Measurements from ENCODE around the gene CRX.
A peak's percentile ranks its signal among the peaks of the same experiment; 100 is the strongest.
"Not testable (repeated sequence)": the region's sequence is repeated elsewhere in the genome, so short reads cannot be mapped to it uniquely, and the experiment has no call there.

CRX gene

DNA sequence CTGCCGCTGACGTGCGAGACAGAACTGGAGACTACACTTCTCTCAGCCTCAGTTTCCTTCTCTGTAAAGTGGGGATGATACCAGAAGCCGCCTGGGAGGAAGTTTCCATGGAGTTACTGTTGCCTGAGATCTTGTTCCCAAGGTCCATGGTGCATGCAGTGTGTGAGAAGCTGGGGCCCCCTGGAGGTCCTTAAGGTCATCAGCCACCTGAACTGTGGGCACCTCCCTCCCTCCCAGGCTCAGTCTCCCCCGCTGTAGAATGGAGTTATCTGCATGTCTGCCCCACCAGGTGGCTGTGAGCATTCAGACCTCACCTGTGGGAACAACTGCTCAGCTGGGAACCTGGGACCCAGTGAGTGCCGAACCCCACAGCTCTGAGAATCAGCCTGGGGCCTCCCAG lies 2.7 kb downstream of the CRX start:
- no peak overlapping the region for H3K27ac Mint-ChIP-seq
- no peaks in the 10 kb centered on the region for H3K9me3 Mint-ChIP-seq (ENCODE audit: low read depth)
- H3K27me3 Mint-ChIP-seq: peaks cover 15% of the 10 kb centered on the region
- no peaks in the 10 kb centered on the region for H3K36me3 Mint-ChIP-seq
- H3K4me3 Mint-ChIP-seq: no peak overlapping the region
- peaks cover 5% of the 10 kb centered on the region for H3K4me1 Mint-ChIP-seq (ENCODE audit: low read depth)

DNA sequence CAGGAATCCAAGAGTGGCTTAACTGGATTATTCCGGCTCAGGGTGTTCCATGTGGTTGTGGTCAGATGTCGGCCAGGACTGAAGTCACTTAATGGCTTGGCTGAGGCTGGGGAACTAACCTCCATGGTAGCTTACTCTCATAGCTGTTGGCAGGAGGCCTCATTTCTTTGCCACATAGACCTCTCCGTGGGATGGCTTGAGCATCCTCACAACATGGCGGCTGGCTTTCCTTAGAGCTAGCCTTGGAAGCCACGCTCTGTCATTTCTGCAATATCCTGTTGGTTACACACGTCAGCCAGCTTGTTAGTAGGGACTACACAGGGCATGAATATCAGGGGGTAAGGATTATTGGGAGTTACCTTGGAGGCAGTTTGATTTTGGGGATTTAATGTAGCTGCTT lies 5.1 kb downstream of the CRX start:
- Mint-ChIP-seq H3K4me3 (no peak overlapping the region), H3K4me1 (ENCODE audit: low read depth) (no peaks in the 10 kb centered on the region), H3K36me3 (no peaks in the 10 kb centered on the region), H3K9me3 (ENCODE audit: low read depth) (no peaks in the 10 kb centered on the region), H3K27me3 (peaks cover 3% of the 10 kb centered on the region), H3K27ac (no peak overlapping the region)

DNA sequence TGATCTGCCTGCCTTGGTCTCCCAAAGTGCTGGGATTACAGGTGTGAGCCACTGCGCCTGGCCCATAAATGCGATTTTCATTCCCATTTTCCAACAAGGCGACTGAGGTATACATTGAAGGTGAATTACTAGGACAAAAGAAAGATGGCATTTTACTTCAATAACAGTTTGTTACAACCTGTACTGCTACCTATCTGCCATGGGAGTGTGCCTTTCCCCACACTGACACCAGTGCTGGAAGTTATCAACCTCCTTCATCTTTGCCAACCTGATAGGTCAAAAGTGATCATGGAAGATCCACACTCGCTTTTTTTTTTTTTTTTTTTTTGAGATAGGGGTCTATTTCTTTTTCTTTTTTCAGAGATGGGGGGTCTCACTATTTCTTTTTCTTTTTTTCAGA lies 11.0 kb downstream of the CRX start:
- no peak overlapping the region for H3K27ac Mint-ChIP-seq
- H3K36me3 Mint-ChIP-seq: no peaks in the 10 kb centered on the region
- H3K9me3 Mint-ChIP-seq (ENCODE audit: low read depth): no peaks in the 10 kb centered on the region
- no peaks in the 10 kb centered on the region for H3K27me3 Mint-ChIP-seq
- no peak overlapping the region for H3K4me3 Mint-ChIP-seq
- H3K4me1 Mint-ChIP-seq (ENCODE audit: low read depth): no peaks in the 10 kb centered on the region

GRCh38 chr19:47836038-47836437 lies 14.3 kb downstream of the CRX start:
- H3K27ac Mint-ChIP-seq: no peak overlapping the region
- no peaks in the 10 kb centered on the region for H3K27me3 Mint-ChIP-seq
- H3K4me3 Mint-ChIP-seq: no peak overlapping the region
- no peaks in the 10 kb centered on the region for H3K36me3 Mint-ChIP-seq
- no peaks in the 10 kb centered on the region for H3K4me1 Mint-ChIP-seq (ENCODE audit: low read depth)
- no peaks in the 10 kb centered on the region for H3K9me3 Mint-ChIP-seq (ENCODE audit: low read depth)

GRCh38 chr19:47839411-47839810 lies 17.7 kb downstream of the CRX start:
- no peak overlapping the region for H3K27ac Mint-ChIP-seq
- H3K4me3 Mint-ChIP-seq: no peak overlapping the region
- no peaks in the 10 kb centered on the region for H3K4me1 Mint-ChIP-seq (ENCODE audit: low read depth)
- no peaks in the 10 kb centered on the region for H3K36me3 Mint-ChIP-seq
- H3K9me3 Mint-ChIP-seq (ENCODE audit: low read depth): no peaks in the 10 kb centered on the region
- H3K27me3 Mint-ChIP-seq: peaks cover 6% of the 10 kb centered on the region

DNA sequence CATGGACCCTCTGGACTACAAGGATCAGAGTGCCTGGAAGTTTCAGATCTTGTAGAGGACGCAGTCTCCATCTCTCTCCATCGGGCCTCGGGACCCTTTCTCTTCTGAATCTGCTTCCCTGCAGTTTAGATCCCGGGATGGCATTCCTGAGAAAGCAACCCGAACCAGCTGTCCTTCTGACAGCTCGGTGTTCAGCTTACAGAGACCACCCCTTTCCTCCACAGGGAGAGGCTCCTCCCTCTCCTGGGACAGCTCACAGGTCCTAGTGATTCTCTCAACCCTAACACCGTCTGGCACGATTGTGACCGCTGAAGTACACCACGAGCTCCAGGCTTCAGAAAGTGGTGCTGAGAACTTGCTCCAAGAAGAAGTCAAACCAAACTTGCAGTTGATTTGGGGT lies 18.2 kb downstream of the CRX start:
- no peaks in the 10 kb centered on the region for H3K9me3 Mint-ChIP-seq (ENCODE audit: low read depth)
- peaks cover 6% of the 10 kb centered on the region for H3K27me3 Mint-ChIP-seq
- H3K36me3 Mint-ChIP-seq: no peaks in the 10 kb centered on the region
- H3K27ac Mint-ChIP-seq: no peak overlapping the region
- H3K4me1 Mint-ChIP-seq (ENCODE audit: low read depth): no peaks in the 10 kb centered on the region
- no peak overlapping the region for H3K4me3 Mint-ChIP-seq

DNA sequence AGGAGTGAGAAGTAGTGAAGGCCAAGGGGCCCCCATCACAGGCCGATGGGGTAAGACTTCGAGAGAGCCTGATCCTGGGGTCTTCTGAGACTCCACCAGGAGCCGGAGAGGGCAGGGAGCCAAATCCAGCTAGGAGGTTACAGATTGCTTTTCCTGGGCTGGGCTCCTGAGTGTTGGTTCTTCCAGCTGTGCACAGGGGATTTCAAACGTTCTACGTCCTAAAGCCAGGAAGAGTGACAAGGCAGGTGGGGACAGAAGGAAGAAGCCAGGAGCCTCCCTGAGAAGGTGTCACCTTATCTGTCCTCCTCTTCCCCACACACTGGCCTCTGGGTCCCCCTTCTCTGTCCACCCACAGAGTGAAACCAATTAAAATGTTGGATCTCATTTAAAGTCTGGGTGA lies 21.2 kb downstream of the CRX start:
- Mint-ChIP-seq H3K9me3 (ENCODE audit: low read depth) (no peaks in the 10 kb centered on the region), H3K4me3 (no peak overlapping the region), H3K27ac (no peak overlapping the region), H3K4me1 (ENCODE audit: low read depth) (no peaks in the 10 kb centered on the region), H3K36me3 (no peaks in the 10 kb centered on the region), H3K27me3 (peaks cover 11% of the 10 kb centered on the region)

DNA sequence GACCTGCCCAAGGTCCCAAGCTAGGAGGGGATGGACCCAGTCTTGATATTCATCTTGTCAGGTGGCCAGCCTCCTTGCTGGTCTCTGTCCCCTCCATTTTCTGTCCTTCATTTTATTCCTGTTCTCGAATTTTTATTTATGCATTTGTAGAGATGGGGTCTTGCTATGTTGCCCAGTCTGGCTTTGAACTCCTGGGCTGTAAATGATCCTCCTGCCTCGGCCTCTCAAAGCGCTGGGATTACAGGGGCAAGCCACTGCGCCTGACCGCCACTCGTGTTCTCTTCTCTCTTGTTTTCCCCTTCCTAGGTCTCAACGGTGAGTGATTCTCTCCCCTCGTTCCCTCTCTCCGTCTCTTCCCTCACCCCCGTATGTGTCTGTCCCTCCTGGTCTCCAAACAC lies 26.7 kb downstream of the CRX start:
- no peak overlapping the region for H3K4me3 Mint-ChIP-seq

GRCh38 chr19:47848823-47849473 lies 27.2 kb downstream of the CRX start:
- Mint-ChIP-seq H3K4me1 (ENCODE audit: low read depth) (peaks cover 9% of the 10 kb centered on the region), H3K36me3 (no peaks in the 10 kb centered on the region), H3K9me3 (ENCODE audit: low read depth) (no peaks in the 10 kb centered on the region), H3K4me3 (peak overlapping the region; percentile 30), H3K27ac (no peak overlapping the region), H3K27me3 (peaks cover 20% of the 10 kb centered on the region)

More for the DNA sequence above, 26.7 kb downstream of the CRX start:
- Mint-ChIP-seq H3K27me3 (peaks cover 21% of the 10 kb centered on the region), H3K9me3 (ENCODE audit: low read depth) (no peaks in the 10 kb centered on the region), H3K27ac (no peak overlapping the region), H3K4me1 (ENCODE audit: low read depth) (peaks cover 5% of the 10 kb centered on the region), H3K36me3 (no peaks in the 10 kb centered on the region)

- H3K9me3 Mint-ChIP-seq (ENCODE audit: low read depth): no peaks in the 10 kb centered on the region
- H3K36me3 Mint-ChIP-seq: no peaks in the 10 kb centered on the region
- H3K4me1 Mint-ChIP-seq (ENCODE audit: low read depth): peaks cover 17% of the 10 kb centered on the region
- peaks cover 15% of the 10 kb centered on the region for H3K27me3 Mint-ChIP-seq
- H3K27ac Mint-ChIP-seq: no peak overlapping the region
- H3K4me3 Mint-ChIP-seq: no peak overlapping the region
These were observed 31.3 kb downstream of the CRX start for GRCh38 chr19:47853003-47853402.

DNA sequence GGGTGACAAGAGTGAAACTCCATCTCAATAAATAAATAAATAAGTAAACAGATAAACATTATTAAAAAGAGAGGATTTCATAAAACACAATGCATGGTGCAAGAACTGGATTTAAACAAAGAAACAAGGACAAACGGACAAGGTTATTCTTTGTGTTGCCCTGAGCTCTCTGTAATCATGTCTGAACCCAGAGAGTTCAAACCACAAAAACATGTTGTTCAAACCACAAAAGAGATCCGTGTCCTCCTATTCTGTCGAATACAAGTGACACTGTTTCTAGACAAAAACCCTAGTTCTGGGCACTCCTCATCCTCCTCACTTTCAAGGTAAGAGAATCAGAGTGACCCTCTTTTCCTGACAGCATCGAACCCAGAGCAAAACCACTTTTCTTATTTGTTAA lies 32.7 kb downstream of the CRX start:
- Mint-ChIP-seq H3K27me3 (peaks cover 12% of the 10 kb centered on the region), H3K4me1 (ENCODE audit: low read depth) (peaks cover 16% of the 10 kb centered on the region), H3K27ac (no peak overlapping the region), H3K36me3 (no peaks in the 10 kb centered on the region), H3K9me3 (ENCODE audit: low read depth) (no peaks in the 10 kb centered on the region), H3K4me3 (no peak overlapping the region)

- H3K9me3 Mint-ChIP-seq (ENCODE audit: low read depth); H3K4me3 Mint-ChIP-seq; H3K27me3 Mint-ChIP-seq; H3K27ac Mint-ChIP-seq; H3K36me3 Mint-ChIP-seq: not testable (repeated sequence)
- H3K4me1 Mint-ChIP-seq (ENCODE audit: low read depth): peaks cover 12% of the 10 kb centered on the region
These were observed 36.5 kb downstream of the CRX start for GRCh38 chr19:47858231-47858630.

DNA sequence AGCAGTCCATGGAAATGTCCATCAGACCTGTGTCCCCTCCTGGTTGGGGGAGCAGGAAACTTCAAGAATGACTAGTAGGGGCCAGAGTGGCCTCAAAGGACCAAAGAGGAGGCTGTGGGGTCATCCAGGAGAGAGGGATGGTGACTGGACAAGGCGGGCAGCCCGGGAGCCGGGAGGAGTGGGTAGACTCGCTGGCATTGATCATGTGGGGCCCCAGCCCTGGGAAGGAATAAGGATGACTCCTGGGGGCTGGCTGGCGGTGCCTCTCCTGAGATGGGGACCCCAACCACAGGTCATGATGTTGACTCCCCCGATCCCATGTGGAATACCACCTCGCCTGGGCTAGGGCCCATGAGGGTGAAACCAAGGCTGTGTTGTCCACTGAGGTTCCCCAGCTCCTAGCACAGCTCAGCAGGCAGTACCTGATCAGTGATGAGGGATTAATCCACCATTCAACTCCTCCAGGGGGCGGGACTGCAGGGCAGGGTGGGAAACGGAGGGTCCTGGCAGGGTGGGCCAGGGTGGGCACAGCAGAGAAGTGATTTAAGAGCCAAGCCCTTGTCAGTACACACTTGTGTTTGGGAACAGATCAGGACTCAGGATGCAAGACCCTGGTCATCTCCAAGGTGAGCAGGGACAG lies 37.0 kb downstream of the CRX start, which contains the start of gene TPRX2:
Gene TPRX2 (plus strand): TSS at position 590 of the 640 bp plus-strand sequence. CDS start 12 bp downstream, at position 602.
- H3K27me3 Mint-ChIP-seq; H3K27ac Mint-ChIP-seq; H3K4me3 Mint-ChIP-seq; H3K36me3 Mint-ChIP-seq; H3K4me1 Mint-ChIP-seq (ENCODE audit: low read depth); H3K9me3 Mint-ChIP-seq (ENCODE audit: low read depth): not testable (repeated sequence)

DNA sequence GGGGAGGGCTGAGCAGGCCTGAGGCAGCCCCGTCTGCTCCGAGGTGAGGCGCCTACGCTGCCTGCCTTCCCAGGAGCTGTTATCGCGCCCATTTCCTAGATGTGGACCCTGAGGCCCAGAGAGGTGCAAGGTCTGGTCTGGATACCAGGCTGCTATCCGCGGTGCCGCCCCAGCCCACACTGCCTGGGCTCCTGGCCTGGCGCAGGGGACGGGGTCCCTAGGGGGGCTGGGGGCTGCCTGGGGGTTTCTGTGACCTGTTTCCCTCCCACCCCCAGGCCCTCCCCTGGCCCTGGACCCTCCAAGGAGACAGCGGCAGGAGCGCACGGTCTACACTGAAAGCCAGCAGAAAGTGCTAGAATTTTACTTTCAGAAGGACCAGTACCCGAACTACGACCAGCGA lies 38.1 kb downstream of the CRX start:
- not testable (repeated sequence) for H3K4me1 Mint-ChIP-seq (ENCODE audit: low read depth); H3K27me3 Mint-ChIP-seq; H3K9me3 Mint-ChIP-seq (ENCODE audit: low read depth); H3K36me3 Mint-ChIP-seq; H3K4me3 Mint-ChIP-seq; H3K27ac Mint-ChIP-seq

DNA sequence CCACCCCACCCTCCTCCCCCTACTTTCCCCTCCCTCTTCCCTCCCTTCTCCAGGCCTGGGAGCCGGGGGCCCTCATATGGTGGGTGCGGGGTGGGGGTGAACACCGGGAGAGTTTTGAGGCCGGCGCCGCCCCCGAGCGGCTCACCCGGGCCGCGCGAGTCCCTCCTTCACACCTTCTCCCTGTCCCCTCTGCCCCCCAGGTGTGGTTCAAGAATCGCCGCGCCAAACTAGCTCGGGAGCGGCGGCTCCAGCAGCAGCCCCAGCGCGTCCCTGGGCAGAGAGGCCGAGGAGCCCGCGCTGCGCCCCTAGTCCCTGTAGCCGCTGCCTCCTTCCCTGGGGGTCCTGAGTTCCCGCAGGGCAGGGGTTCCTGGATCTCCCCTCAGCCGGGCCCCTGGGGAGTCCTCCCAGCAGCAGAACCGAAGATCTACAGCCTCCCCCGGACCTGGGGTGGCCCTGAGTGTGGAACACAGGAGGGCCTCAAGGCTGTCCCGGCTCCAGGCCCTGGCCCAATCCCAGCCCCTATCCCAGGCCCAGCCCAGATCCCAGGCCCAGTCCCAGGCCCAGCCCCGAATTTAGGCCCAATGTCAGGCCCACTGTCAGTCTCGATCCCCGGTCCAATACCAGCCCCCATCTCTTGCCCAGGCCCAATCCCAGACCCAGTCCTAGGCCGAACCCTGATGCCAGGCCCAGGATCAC lies 39.0 kb downstream of the CRX start:
- Mint-ChIP-seq H3K36me3 (no peaks in the 10 kb centered on the region), H3K4me3 (no peak overlapping the region), H3K4me1 (ENCODE audit: low read depth) (no peaks in the 10 kb centered on the region), H3K27ac (no peak overlapping the region), H3K9me3 (ENCODE audit: low read depth) (no peaks in the 10 kb centered on the region), H3K27me3 (peaks cover 5% of the 10 kb centered on the region)
